ENCODE measurements around the gene LTBP1. TPM values are rescaled to one million over a fixed set of nuclear protein-coding genes. Genes with fewer than 3 reads are reported as not detected.

Gene LTBP1
- total RNA-seq, 1 experiment from 2014 or later = 13.9 TPM

- peaks cover 9% of the 10 kb centered on the region for H3K4me1 Mint-ChIP-seq (ENCODE audit: low read depth, unreplicated experiment)
- no TSS peak for BruUV-seq (replicated peaks)
- no peak for TF ChIP-seq CTCF (IDR thresholded peaks at IDR 0.05; ENCODE audit: unreplicated experiment)
- H3K27me3 Mint-ChIP-seq (ENCODE audit: unreplicated experiment) = no peaks in the 10 kb centered on the region
- intact Hi-C loops (cut with micrococcal nuclease; ENCODE audit: unreplicated experiment) = no loop called here
- H3K27ac Mint-ChIP-seq (ENCODE audit: unreplicated experiment) = no peak overlapping the region
- CTCF ChIA-PET = no interaction called here
- no peaks in the 10 kb centered on the region for H3K9me3 Mint-ChIP-seq (ENCODE audit: low read depth, unreplicated experiment)
- no peak for DNase-seq
- H3K4me3 Mint-ChIP-seq (ENCODE audit: low read depth, unreplicated experiment) = no peak overlapping the region
- no peaks in the 10 kb centered on the region for H3K36me3 Mint-ChIP-seq (ENCODE audit: insufficient read depth, unreplicated experiment)
Measured at GRCh38 chr2:33268246-33268831, 321.6 kb downstream of the LTBP1 start.

- Mint-ChIP-seq H3K4me1 (ENCODE audit: low read depth, unreplicated experiment) (peaks cover 35% of the 10 kb centered on the region), H3K36me3 (ENCODE audit: insufficient read depth, unreplicated experiment) (peaks cover 8% of the 10 kb centered on the region)
Measured at GRCh38 chr2:33272001-33272400, 325.2 kb downstream of the LTBP1 start.

GRCh38 chr2:33273479-33273878 lies 326.7 kb downstream of the LTBP1 start:
- CTCF ChIA-PET = interaction anchor here (0.7 kb wide), 1 partner anchor 1601 kb away, joined by 4 read pairs; no protein-coding TSS in a partner anchor
- no peaks in the 10 kb centered on the region for H3K9me3 Mint-ChIP-seq (ENCODE audit: low read depth, unreplicated experiment)
- DNase-seq = no peak
- H3K27ac Mint-ChIP-seq (ENCODE audit: unreplicated experiment) = no peak overlapping the region
- BruUV-seq (replicated peaks) = no TSS peak
- no peak for TF ChIP-seq CTCF (IDR thresholded peaks at IDR 0.05; ENCODE audit: unreplicated experiment)
- peaks cover 40% of the 10 kb centered on the region for H3K4me1 Mint-ChIP-seq (ENCODE audit: low read depth, unreplicated experiment)
- peaks cover 8% of the 10 kb centered on the region for H3K36me3 Mint-ChIP-seq (ENCODE audit: insufficient read depth, unreplicated experiment)
- no peak overlapping the region for H3K4me3 Mint-ChIP-seq (ENCODE audit: low read depth, unreplicated experiment)
- intact Hi-C loops (cut with micrococcal nuclease; ENCODE audit: unreplicated experiment) = loop anchor here (5.0 kb wide), 2 partner anchors 186 to 501 kb away; no protein-coding TSS in a partner anchor
- no peaks in the 10 kb centered on the region for H3K27me3 Mint-ChIP-seq (ENCODE audit: unreplicated experiment)

More at GRCh38 chr2:33272001-33272400, 325.2 kb downstream of the LTBP1 start:
- no peaks in the 10 kb centered on the region for H3K27me3 Mint-ChIP-seq (ENCODE audit: unreplicated experiment)
- BruUV-seq (replicated peaks) = no TSS peak
- CTCF ChIA-PET = no interaction called here
- intact Hi-C loops (cut with micrococcal nuclease; ENCODE audit: unreplicated experiment) = loop anchor here (5.0 kb wide), 2 partner anchors 185 to 500 kb away; no protein-coding TSS in a partner anchor
- no peaks in the 10 kb centered on the region for H3K9me3 Mint-ChIP-seq (ENCODE audit: low read depth, unreplicated experiment)
- H3K4me3 Mint-ChIP-seq (ENCODE audit: low read depth, unreplicated experiment) = no peak overlapping the region
- no peak overlapping the region for H3K27ac Mint-ChIP-seq (ENCODE audit: unreplicated experiment)
- no peak for DNase-seq
- TF ChIP-seq CTCF (IDR thresholded peaks at IDR 0.05; ENCODE audit: unreplicated experiment) = no peak

DNA sequence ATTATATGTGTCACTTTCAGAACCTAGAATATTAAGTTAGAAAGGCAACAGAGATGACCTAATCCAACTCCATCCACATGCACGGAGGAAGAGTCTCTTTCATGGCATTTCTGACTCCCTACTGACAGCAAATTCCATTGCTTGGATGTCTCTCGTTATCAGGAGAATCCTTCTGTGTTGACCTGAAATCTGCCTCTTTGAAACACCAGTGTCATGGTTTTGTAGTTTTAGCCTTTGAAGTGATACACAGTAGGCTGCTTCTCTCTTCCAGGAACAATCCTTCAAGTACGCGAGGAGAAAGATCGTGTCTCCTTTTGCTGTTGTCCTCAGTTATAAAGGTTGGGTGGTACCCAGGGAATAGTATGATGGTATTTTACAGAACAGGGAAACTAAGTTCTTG lies 327.8 kb downstream of the LTBP1 start:
- H3K36me3 Mint-ChIP-seq (ENCODE audit: insufficient read depth, unreplicated experiment) = peaks cover 8% of the 10 kb centered on the region
- CTCF ChIA-PET = no interaction called here
- TF ChIP-seq CTCF (IDR thresholded peaks at IDR 0.05; ENCODE audit: unreplicated experiment) = no peak
- BruUV-seq (replicated peaks) = no TSS peak
- H3K27me3 Mint-ChIP-seq (ENCODE audit: unreplicated experiment) = no peaks in the 10 kb centered on the region
- DNase-seq = no peak
- H3K4me1 Mint-ChIP-seq (ENCODE audit: low read depth, unreplicated experiment) = peaks cover 40% of the 10 kb centered on the region
- no peaks in the 10 kb centered on the region for H3K9me3 Mint-ChIP-seq (ENCODE audit: low read depth, unreplicated experiment)
- H3K27ac Mint-ChIP-seq (ENCODE audit: unreplicated experiment) = peak overlapping the region; percentile 98
- H3K4me3 Mint-ChIP-seq (ENCODE audit: low read depth, unreplicated experiment) = no peak overlapping the region
- intact Hi-C loops (cut with micrococcal nuclease; ENCODE audit: unreplicated experiment) = loop anchor here (5.0 kb wide), 2 partner anchors 187 to 502 kb away; no protein-coding TSS in a partner anchor

All from Calu3 (cell line).